HepG2 (cell line): ENCODE measurements around the gene ALG3. TPM values are rescaled to one million over a fixed set of nuclear protein-coding genes. Genes with fewer than 3 reads are reported as not detected.
A peak's percentile ranks its signal among the peaks of the same experiment; 100 is the strongest.

ENCODE experiments used
- AKNA ChIP-seq: sonication (generic); formaldehyde crosslinking; IDR thresholded peaks from 2 replicates; pipeline ENCODE4 v1.4.0; 2020; ENCODE audit warnings: missing genetic modification reagents, borderline replicate concordance
- CBFB ChIP-seq: sonication (generic); formaldehyde crosslinking; IDR thresholded peaks from 2 replicates; pipeline ENCODE4 v1.4.0; 2020; ENCODE audit warnings: missing genetic modification reagents
- CCDC6 ChIP-seq: sonication (generic); formaldehyde crosslinking; IDR thresholded peaks from 2 replicates; pipeline ENCODE4 v1.8.1; 2022; ENCODE audit warnings: mild to moderate bottlenecking, missing genetic modification reagents, moderate library complexity
- E2F5 ChIP-seq: sonication (generic); formaldehyde crosslinking; conservative IDR thresholded peaks from 2 replicates; pipeline ENCODE4 v1.4.0; 2020; ENCODE audit warnings: missing genetic modification reagents
- JUNB ChIP-seq: sonication (generic); formaldehyde crosslinking; IDR thresholded peaks from 2 replicates; pipeline ENCODE4 v1.8.0; 2022; ENCODE audit warnings: missing genetic modification reagents, mild to moderate bottlenecking, borderline replicate concordance
- MBNL3 ChIP-seq: fragments of 250-450 bp; sonication (Bioruptor Pico); conservative IDR thresholded peaks from 2 replicates; pipeline ENCODE4 v1.8.0; 2022; ENCODE audit warnings: mild to moderate bottlenecking, inconsistent platforms
- NCOA2 ChIP-seq: sonication (generic); formaldehyde crosslinking; IDR thresholded peaks from 2 replicates; pipeline ENCODE4 v1.8.0; 2022; ENCODE audit warnings: inconsistent platforms
- SUZ12 ChIP-seq: fragments of 150-350 bp; IDR thresholded peaks from 2 replicates; pipeline ENCODE4 v1.6.1; 2014; ENCODE audit warnings: low read depth, low read length
- TFDP1 ChIP-seq: IDR thresholded peaks from 2 replicates; pipeline ENCODE4 v1.6.1; 2016; ENCODE audit warnings: missing compliant biosample characterization, missing genetic modification reagents, borderline replicate concordance
- ZFP82 ChIP-seq: sonication (generic); formaldehyde crosslinking; IDR thresholded peaks from 2 replicates; pipeline ENCODE4 v1.5.1; 2020; ENCODE audit warnings: mild to moderate bottlenecking, missing genetic modification reagents, borderline replicate concordance
- ZNF292 ChIP-seq: sonication (generic); formaldehyde crosslinking; IDR thresholded peaks from 2 replicates; pipeline ENCODE4 v1.8.1; 2022; ENCODE audit warnings: mild to moderate bottlenecking, low read depth, missing genetic modification reagents, borderline replicate concordance
- ZNF367 ChIP-seq: sonication (generic); formaldehyde crosslinking; IDR thresholded peaks from 2 replicates; pipeline ENCODE4 v1.4.0; 2020; ENCODE audit warnings: missing genetic modification reagents, borderline replicate concordance
- polyA plus RNA-seq, 8 experiments: library from polyadenylated mRNA; depleted of rRNA in 3 of 8; stranded (reverse) in 7 of 8; unstranded in 1 of 8; fragments of >200 nt; fragmentation: Illumina TruSeq in 4 of 8; extraction: Trizol in 4 of 8; gene quantifications; 2 replicates each; pipeline versions ENCODE4 v1.2.1 to v1.2.3, GENCODE V29; 2011 to 2016; ENCODE audit warnings: low read depth in 4 of 8, missing spikeins in 1 of 8, mixed read lengths in 1 of 8; ENCODE audit not compliant: insufficient read depth in 1 of 8
- total RNA-seq, 5 experiments: library from RNA; depleted of rRNA; stranded (reverse); fragments of >200 nt; fragmentation: Illumina TruSeq; extraction: Trizol; gene quantifications; 2 replicates each; pipeline ENCODE4 v1.2.3, GENCODE V29; 2016; ENCODE audit warnings: low read depth in 1 of 5
- TF ChIP-seq, protein P1 (sequence below): IDR thresholded peaks from 2 replicates; pipeline ENCODE4 v1.6.1; 2016; ENCODE audit warnings: low read depth, missing genetic modification reagents, missing compliant biosample characterization
- TF ChIP-seq, protein P2 (sequence below): sonication (generic); formaldehyde crosslinking; IDR thresholded peaks from 2 replicates; pipeline ENCODE4 v1.8.0; 2022; ENCODE audit warnings: mild to moderate bottlenecking, missing genetic modification reagents, moderate library complexity

ALG3 gene
- total and polyA plus RNA-seq, 2 of the 13 experiments (the other 11 are each of a cell fraction or from before 2014, with no cell fraction given): 46.6 to 57.1 TPM

DNA sequence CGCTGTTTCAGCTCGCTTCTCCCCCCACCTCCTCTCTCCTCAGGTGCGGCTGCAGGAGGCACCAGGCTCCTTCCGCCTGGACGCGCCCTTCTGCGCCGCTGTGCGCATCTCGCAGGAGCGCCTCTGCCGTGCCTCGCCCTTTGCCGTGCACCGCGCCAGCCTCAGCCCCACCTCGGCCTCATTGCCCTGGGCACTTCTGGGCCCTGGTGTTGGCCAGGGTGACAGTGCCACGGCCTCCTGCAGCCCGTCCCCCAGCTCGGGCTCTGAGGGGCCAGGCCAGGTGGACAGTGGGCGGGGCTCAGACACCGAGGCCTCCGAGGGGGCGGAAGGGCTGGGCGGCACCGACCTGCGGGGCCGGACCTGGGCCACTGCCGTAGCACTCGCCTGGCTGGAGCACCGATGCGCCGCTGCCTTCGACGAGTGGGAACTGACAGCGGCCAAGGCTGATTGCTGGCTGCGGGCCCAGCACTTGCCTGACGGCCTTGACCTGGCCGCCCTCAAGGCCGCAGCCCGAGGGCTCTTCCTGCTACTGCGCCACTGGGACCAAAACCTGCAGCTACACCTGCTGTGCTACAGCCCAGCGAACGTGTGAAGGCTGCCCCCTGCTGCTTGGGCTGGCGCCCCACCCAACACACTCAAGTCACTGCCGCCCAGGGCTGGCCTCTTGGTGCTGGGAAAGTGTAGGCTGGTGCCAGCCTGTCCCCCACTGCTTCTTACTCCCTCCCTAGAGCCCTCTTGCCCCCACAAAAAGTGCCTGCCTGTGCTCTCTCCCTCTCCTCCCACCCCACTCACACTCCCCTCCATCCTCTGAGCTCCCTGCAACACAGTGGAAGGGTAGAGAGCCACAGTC is 7.1 kb downstream of the ALG3 start (continued):
- TF ChIP-seq, protein P1, sequence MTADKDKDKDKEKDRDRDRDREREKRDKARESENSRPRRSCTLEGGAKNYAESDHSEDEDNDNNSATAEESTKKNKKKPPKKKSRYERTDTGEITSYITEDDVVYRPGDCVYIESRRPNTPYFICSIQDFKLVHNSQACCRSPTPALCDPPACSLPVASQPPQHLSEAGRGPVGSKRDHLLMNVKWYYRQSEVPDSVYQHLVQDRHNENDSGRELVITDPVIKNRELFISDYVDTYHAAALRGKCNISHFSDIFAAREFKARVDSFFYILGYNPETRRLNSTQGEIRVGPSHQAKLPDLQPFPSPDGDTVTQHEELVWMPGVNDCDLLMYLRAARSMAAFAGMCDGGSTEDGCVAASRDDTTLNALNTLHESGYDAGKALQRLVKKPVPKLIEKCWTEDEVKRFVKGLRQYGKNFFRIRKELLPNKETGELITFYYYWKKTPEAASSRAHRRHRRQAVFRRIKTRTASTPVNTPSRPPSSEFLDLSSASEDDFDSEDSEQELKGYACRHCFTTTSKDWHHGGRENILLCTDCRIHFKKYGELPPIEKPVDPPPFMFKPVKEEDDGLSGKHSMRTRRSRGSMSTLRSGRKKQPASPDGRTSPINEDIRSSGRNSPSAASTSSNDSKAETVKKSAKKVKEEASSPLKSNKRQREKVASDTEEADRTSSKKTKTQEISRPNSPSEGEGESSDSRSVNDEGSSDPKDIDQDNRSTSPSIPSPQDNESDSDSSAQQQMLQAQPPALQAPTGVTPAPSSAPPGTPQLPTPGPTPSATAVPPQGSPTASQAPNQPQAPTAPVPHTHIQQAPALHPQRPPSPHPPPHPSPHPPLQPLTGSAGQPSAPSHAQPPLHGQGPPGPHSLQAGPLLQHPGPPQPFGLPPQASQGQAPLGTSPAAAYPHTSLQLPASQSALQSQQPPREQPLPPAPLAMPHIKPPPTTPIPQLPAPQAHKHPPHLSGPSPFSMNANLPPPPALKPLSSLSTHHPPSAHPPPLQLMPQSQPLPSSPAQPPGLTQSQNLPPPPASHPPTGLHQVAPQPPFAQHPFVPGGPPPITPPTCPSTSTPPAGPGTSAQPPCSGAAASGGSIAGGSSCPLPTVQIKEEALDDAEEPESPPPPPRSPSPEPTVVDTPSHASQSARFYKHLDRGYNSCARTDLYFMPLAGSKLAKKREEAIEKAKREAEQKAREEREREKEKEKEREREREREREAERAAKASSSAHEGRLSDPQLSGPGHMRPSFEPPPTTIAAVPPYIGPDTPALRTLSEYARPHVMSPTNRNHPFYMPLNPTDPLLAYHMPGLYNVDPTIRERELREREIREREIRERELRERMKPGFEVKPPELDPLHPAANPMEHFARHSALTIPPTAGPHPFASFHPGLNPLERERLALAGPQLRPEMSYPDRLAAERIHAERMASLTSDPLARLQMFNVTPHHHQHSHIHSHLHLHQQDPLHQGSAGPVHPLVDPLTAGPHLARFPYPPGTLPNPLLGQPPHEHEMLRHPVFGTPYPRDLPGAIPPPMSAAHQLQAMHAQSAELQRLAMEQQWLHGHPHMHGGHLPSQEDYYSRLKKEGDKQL (CRISPR knock-in tag): peak; percentile 63
- TF ChIP-seq CBFB: peak; percentile 86; the same call in 1 of the 2 replicates
- TF ChIP-seq AKNA (CRISPR knock-in tag): no peak
- peak; percentile 86 for TF ChIP-seq NCOA2 (CRISPR knock-in tag)
- TF ChIP-seq ZFP82 (CRISPR knock-in tag): peak; percentile 84; the same call in 1 of the 2 replicates
- TF ChIP-seq ZNF292 (CRISPR knock-in tag): peak; percentile 81; the same call in 1 of the 2 replicates
- TF ChIP-seq SUZ12: no peak
- TF ChIP-seq, protein P2, sequence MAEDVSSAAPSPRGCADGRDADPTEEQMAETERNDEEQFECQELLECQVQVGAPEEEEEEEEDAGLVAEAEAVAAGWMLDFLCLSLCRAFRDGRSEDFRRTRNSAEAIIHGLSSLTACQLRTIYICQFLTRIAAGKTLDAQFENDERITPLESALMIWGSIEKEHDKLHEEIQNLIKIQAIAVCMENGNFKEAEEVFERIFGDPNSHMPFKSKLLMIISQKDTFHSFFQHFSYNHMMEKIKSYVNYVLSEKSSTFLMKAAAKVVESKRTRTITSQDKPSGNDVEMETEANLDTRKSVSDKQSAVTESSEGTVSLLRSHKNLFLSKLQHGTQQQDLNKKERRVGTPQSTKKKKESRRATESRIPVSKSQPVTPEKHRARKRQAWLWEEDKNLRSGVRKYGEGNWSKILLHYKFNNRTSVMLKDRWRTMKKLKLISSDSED (CRISPR knock-in tag): no peak
- TF ChIP-seq MBNL3 (CRISPR knock-in tag): no peak
- peak; percentile 64 for TF ChIP-seq TFDP1 (CRISPR knock-in tag)
- no peak for TF ChIP-seq ZNF367 (CRISPR knock-in tag)
- peak; percentile 2; the same call in 1 of the 2 replicates for TF ChIP-seq JUNB
- TF ChIP-seq E2F5 (CRISPR knock-in tag): no peak
- TF ChIP-seq CCDC6 (CRISPR knock-in tag): peak; percentile 92
